HuH-7.5 (cell line): ENCODE measurements around the gene MAFG.

ENCODE experiments used
- DNase-seq: peaks from one replicate; pipeline ENCODE4 v3.0.0; 2011; ENCODE audit warnings: low spot score

MAFG gene

GRCh38 chr17:81868674-81869220 is 58.8 kb downstream of the MAFG start:
- DNase-seq: no peak
